GM23338 (cell line): Measurements from ENCODE around the gene PARL. TPM values are rescaled to one million over a fixed set of nuclear protein-coding genes. Genes with fewer than 3 reads are reported as not detected.

ENCODE experiments used
- ATAC-seq: fragments of 200-7000 bp; cut with Tn5 transposase; 3 replicates; pipeline ENCODE4 v1.9.1; 2020
- DNase-seq: peaks from one replicate; pipeline ENCODE4 v3.0.0-alpha.2; 2015; ENCODE audit warnings: low spot score
- H2AFZ ChIP-seq: fragments of 200-600 bp; sonication (generic); 2 replicates; pipeline ENCODE4 v1.8.0; 2016; ENCODE audit warnings: antibody characterized with exemption, mild to moderate bottlenecking, moderate library complexity
- H3F3A ChIP-seq: fragments of 200-600 bp; sonication (generic); replicated peaks from 2 replicates; pipeline ENCODE4 v1.8.0; 2017; ENCODE audit warnings: antibody characterized with exemption, mixed run types, low read depth
- H3K27ac ChIP-seq: fragments of 200-600 bp; sonication (generic); 2 replicates; pipeline ENCODE4 v1.6.1; 2016; ENCODE audit warnings: low read depth
- H3K27me3 ChIP-seq: fragments of 200-600 bp; sonication (generic); 2 replicates; pipeline ENCODE4 v1.8.0; 2016; ENCODE audit warnings: mild to moderate bottlenecking, mixed run types, moderate library complexity; ENCODE audit not compliant: insufficient read depth
- H3K36me3 ChIP-seq: fragments of 200-600 bp; sonication (generic); 2 replicates; pipeline ENCODE4 v1.8.0; 2016; ENCODE audit warnings: mild to moderate bottlenecking; ENCODE audit not compliant: insufficient read depth
- H3K4me1 ChIP-seq: fragments of 200-600 bp; sonication (generic); 2 replicates; pipeline ENCODE4 v1.8.0; 2016; ENCODE audit warnings: mild to moderate bottlenecking, moderate library complexity; ENCODE audit not compliant: insufficient read depth
- H3K4me2 ChIP-seq: fragments of 200-600 bp; sonication (generic); 2 replicates; pipeline ENCODE4 v1.7.1; 2017; ENCODE audit warnings: mixed run types
- H3K4me3 ChIP-seq: fragments of 200-600 bp; sonication (generic); 2 replicates; pipeline ENCODE4 v1.6.1; 2016; ENCODE audit warnings: mixed run types
- H3K79me2 ChIP-seq: fragments of 200-600 bp; sonication (generic); replicated peaks from 2 replicates; pipeline ENCODE4 v1.8.0; 2017; ENCODE audit warnings: mild to moderate bottlenecking; ENCODE audit not compliant: insufficient read depth
- H3K9me2 ChIP-seq: fragments of 200-600 bp; sonication (generic); 2 replicates; pipeline ENCODE4 v1.8.0; 2017; ENCODE audit not compliant: insufficient read depth
- H4K20me1 ChIP-seq: fragments of 200-600 bp; sonication (generic); replicated peaks from 2 replicates; pipeline ENCODE4 v1.8.0; 2017; ENCODE audit warnings: mild to moderate bottlenecking; ENCODE audit not compliant: insufficient read depth
- H3K27ac Mint-ChIP-seq: 2 replicates; pipeline ENCODE4 v1.8.0; 2020; ENCODE audit warnings: inconsistent platforms, mild to moderate bottlenecking, moderate library complexity, mixed read lengths
- H3K27me3 Mint-ChIP-seq: 3 replicates; pipeline ENCODE4 v1.8.0; 2022; ENCODE audit warnings: low read depth, mild to moderate bottlenecking, moderate library complexity, mixed read lengths, inconsistent platforms; ENCODE audit not compliant: insufficient read depth, poor library complexity
- H3K36me3 Mint-ChIP-seq: 3 replicates; pipeline ENCODE4 v1.8.0; 2021; ENCODE audit warnings: low read depth, mild to moderate bottlenecking, inconsistent platforms, moderate library complexity, mixed read lengths
- H3K4me1 Mint-ChIP-seq: 3 replicates; pipeline ENCODE4 v1.8.0; 2020; ENCODE audit warnings: mild to moderate bottlenecking, inconsistent platforms, mixed read lengths
- H3K4me3 Mint-ChIP-seq: 3 replicates; pipeline ENCODE4 v1.8.0; 2021; ENCODE audit warnings: moderate library complexity, mild to moderate bottlenecking, inconsistent platforms, mixed read lengths
- H3K9me3 Mint-ChIP-seq: 3 replicates; pipeline ENCODE4 v1.8.0; 2020; ENCODE audit warnings: moderate library complexity, mild to moderate bottlenecking, inconsistent platforms, mixed read lengths
- CREB1 ChIP-seq: fragments of 250-450 bp; sonication (Bioruptor Pico); IDR thresholded peaks from 2 replicates; pipeline ENCODE4 v1.5.0; 2020; ENCODE audit warnings: low read depth, mild to moderate bottlenecking, moderate library complexity
- EZH2phosphoT487 ChIP-seq: fragments of 200-600 bp; sonication (generic); IDR thresholded peaks from one replicate; pipeline ENCODE4 v1.8.1; 2018; ENCODE audit warnings: antibody characterized with exemption; ENCODE audit not compliant: unreplicated experiment
- POLR2AphosphoS5 ChIP-seq: IDR thresholded peaks from 2 replicates; pipeline ENCODE4 v1.6.1; 2016; ENCODE audit warnings: antibody characterized with exemption, low read depth
- STAT1 ChIP-seq: IDR thresholded peaks from one replicate; pipeline ENCODE4 v1.6.1; 2016; ENCODE audit warnings: antibody characterized with exemption; ENCODE audit not compliant: unreplicated experiment
- ZNF114 ChIP-seq: fragments of 250-450 bp; sonication (Bioruptor Pico); IDR thresholded peaks from 2 replicates; pipeline ENCODE4 v1.5.0; 2020; ENCODE audit warnings: mild to moderate bottlenecking, moderate library complexity
- ZNF462 ChIP-seq: fragments of 250-450 bp; sonication (Bioruptor Pico); IDR thresholded peaks from 2 replicates; pipeline ENCODE4 v1.5.0; 2020; ENCODE audit warnings: mild to moderate bottlenecking, moderate library complexity
- polyA plus RNA-seq: library from polyadenylated mRNA; unstranded; fragments of >200 nt; fragmentation: Nextera tagmentation; extraction: Ambion mirVana; gene quantifications from 2 replicates; pipeline ENCODE4 v1.2.1, GENCODE V29; 2016
- total RNA-seq: library from RNA; depleted of rRNA; stranded (reverse); fragments of >200 nt; shearing (Covaris generic); gene quantifications from 2 replicates; pipeline ENCODE4 v1.2.3, GENCODE V29; 2014
- TF ChIP-seq, protein P1 (sequence below): IDR thresholded peaks from one replicate; pipeline ENCODE4 v1.6.1; 2018; ENCODE audit warnings: antibody characterized with exemption; ENCODE audit not compliant: unreplicated experiment

The PARL gene
- total and polyA plus RNA-seq, 2 experiments from 2014 or later, result 67.5 to 78.7 TPM

GRCh38 chr3:183816681-183817510 lies 67.8 kb downstream of the PARL start:
- peaks cover 24% of the 10 kb centered on the region for H3K36me3 Mint-ChIP-seq
- no peaks in the 10 kb centered on the region for H3K27me3 ChIP-seq
- H3F3A ChIP-seq, result no peaks in the 10 kb centered on the region
- no peak for ATAC-seq
- no peaks in the 10 kb centered on the region for H3K9me2 ChIP-seq
- H3K4me1 Mint-ChIP-seq, result peaks cover 5% of the 10 kb centered on the region; the same call in 2 of the 3 replicates
- no peaks in the 10 kb centered on the region for H3K9me3 Mint-ChIP-seq
- H4K20me1 ChIP-seq, result no peaks in the 10 kb centered on the region; the same call in none of the 2 replicates
- H3K27ac ChIP-seq, result no peak overlapping the region
- H3K27ac Mint-ChIP-seq, result no peak overlapping the region
- no peaks in the 10 kb centered on the region for H3K36me3 ChIP-seq
- H3K27me3 Mint-ChIP-seq, result peaks cover 11% of the 10 kb centered on the region
- H3K79me2 ChIP-seq, result no peaks in the 10 kb centered on the region
- no peaks in the 10 kb centered on the region for H3K4me1 ChIP-seq
- no peak overlapping the region for H3K4me2 ChIP-seq
- H3K4me3 ChIP-seq, result no peak overlapping the region
- TF ChIP-seq ZNF462 (CRISPR knock-in tag) (no peak), ZNF114 (no peak), POLR2AphosphoS5 (no peak), CREB1 (CRISPR knock-in tag) (no peak), EZH2phosphoT487 (no peak), STAT1 (no peak)
- TF ChIP-seq, protein P1, sequence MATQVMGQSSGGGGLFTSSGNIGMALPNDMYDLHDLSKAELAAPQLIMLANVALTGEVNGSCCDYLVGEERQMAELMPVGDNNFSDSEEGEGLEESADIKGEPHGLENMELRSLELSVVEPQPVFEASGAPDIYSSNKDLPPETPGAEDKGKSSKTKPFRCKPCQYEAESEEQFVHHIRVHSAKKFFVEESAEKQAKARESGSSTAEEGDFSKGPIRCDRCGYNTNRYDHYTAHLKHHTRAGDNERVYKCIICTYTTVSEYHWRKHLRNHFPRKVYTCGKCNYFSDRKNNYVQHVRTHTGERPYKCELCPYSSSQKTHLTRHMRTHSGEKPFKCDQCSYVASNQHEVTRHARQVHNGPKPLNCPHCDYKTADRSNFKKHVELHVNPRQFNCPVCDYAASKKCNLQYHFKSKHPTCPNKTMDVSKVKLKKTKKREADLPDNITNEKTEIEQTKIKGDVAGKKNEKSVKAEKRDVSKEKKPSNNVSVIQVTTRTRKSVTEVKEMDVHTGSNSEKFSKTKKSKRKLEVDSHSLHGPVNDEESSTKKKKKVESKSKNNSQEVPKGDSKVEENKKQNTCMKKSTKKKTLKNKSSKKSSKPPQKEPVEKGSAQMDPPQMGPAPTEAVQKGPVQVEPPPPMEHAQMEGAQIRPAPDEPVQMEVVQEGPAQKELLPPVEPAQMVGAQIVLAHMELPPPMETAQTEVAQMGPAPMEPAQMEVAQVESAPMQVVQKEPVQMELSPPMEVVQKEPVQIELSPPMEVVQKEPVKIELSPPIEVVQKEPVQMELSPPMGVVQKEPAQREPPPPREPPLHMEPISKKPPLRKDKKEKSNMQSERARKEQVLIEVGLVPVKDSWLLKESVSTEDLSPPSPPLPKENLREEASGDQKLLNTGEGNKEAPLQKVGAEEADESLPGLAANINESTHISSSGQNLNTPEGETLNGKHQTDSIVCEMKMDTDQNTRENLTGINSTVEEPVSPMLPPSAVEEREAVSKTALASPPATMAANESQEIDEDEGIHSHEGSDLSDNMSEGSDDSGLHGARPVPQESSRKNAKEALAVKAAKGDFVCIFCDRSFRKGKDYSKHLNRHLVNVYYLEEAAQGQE, result no peak
- no peak overlapping the region for H2AFZ ChIP-seq
- DNase-seq, result no peak
- H3K4me3 Mint-ChIP-seq, result no peak overlapping the region
